CD4-positive, alpha-beta T cell (primary cell): Measurements from ENCODE around the gene UBXN2A. TPM values are rescaled to one million over a fixed set of nuclear protein-coding genes. Genes with fewer than 3 reads are reported as not detected.
A peak's percentile ranks its signal among the peaks of the same experiment; 100 is the strongest.

Experiments used
- ATAC-seq: fragments of 200-7000 bp; cut with Tn5 transposase; one replicate; pipeline ENCODE4 v1.10.0; 2022; ENCODE audit warnings: mild to moderate bottlenecking; ENCODE audit not compliant: poor library complexity
- CTCF ChIA-PET: fragments of 350-600 bp; sonication (Branson Sonifier 250); formaldehyde crosslinking; loops from one replicate; lab custom pipeline; 2021; ENCODE audit warnings: antibody characterized with exemption, inconsistent platforms; lab: Charles Lee
- POLR2A ChIA-PET: fragments of 350-600 bp; sonication (Branson Sonifier 250); formaldehyde crosslinking; loops from one replicate; lab custom pipeline; 2021; ENCODE audit warnings: antibody characterized with exemption, inconsistent platforms; lab: Charles Lee
- DNase-seq, 14 experiments: peaks; one replicate each; pipeline ENCODE4 v3.0.0-alpha.2; 2013 to 2020; ENCODE audit warnings: mixed read lengths in 2 of 14
- H3K27ac ChIP-seq, 2 donors: one replicate each; pipeline versions ENCODE4 v1.5.1 to v1.7.0; 2013; ENCODE audit warnings: low read length in 2 of 2, low read depth in 1 of 2, mild to moderate bottlenecking in 1 of 2
- H3K27me3 ChIP-seq, 2 experiments: 1 replicate in 1 of 2; 2 replicates in 1 of 2; pipeline versions ENCODE4 v1.6.1 to v1.7.0; 2013; ENCODE audit warnings: low read length in 2 of 2, control low read depth in 1 of 2, mild to moderate bottlenecking in 1 of 2, moderate library complexity in 1 of 2; ENCODE audit not compliant: insufficient read depth in 2 of 2, control insufficient read depth in 1 of 2
- H3K36me3 ChIP-seq: one replicate; pipeline ENCODE4 v1.6.1; 2013; ENCODE audit warnings: low read length, control low read depth; ENCODE audit not compliant: insufficient read depth
- H3K4me1 ChIP-seq: one replicate; pipeline ENCODE4 v1.6.1; 2013; ENCODE audit warnings: low read length, control low read depth; ENCODE audit not compliant: insufficient read depth
- H3K4me3 ChIP-seq: one replicate; pipeline ENCODE4 v1.5.1; 2013; ENCODE audit warnings: mild to moderate bottlenecking, low read length, moderate library complexity
- H3K9me3 ChIP-seq, 2 experiments: 1 replicate in 1 of 2; 2 replicates in 1 of 2; pipeline versions ENCODE4 v1.6.1 to v1.7.0; 2013; ENCODE audit warnings: low read length in 2 of 2, mild to moderate bottlenecking in 2 of 2, control low read depth in 1 of 2, moderate library complexity in 1 of 2; ENCODE audit not compliant: control insufficient read depth in 1 of 2, insufficient read depth in 1 of 2
- H3K27ac Mint-ChIP-seq: one replicate; pipeline ENCODE4 v1.8.0; 2020; ENCODE audit warnings: mixed read lengths
- H3K27me3 Mint-ChIP-seq: one replicate; pipeline ENCODE4 v1.8.0; 2021; ENCODE audit warnings: mixed read lengths
- H3K36me3 Mint-ChIP-seq: one replicate; pipeline ENCODE4 v1.8.0; 2021; ENCODE audit warnings: low read depth, mixed read lengths
- H3K4me1 Mint-ChIP-seq: one replicate; pipeline ENCODE4 v1.8.0; 2021; ENCODE audit warnings: low read depth, mixed read lengths
- H3K4me3 Mint-ChIP-seq: one replicate; pipeline ENCODE4 v1.8.0; 2020; ENCODE audit warnings: mild to moderate bottlenecking, mixed read lengths
- H3K9me3 Mint-ChIP-seq: one replicate; pipeline ENCODE4 v1.8.0; 2020; ENCODE audit warnings: mixed read lengths
- CTCF ChIP-seq: fragments of 200-600 bp; IDR thresholded peaks from one replicate; pipeline ENCODE4 v1.8.0; 2022; ENCODE audit warnings: antibody characterized with exemption, mild to moderate bottlenecking
- intact Hi-C, 2 experiments: fragments of 100-400 bp; cut with DNase I in 1 of 2; cut with micrococcal nuclease in 1 of 2; formaldehyde crosslinking; loops; one replicate each; pipeline versions ENCODE4 v1.15.1 to v1.9.0; 2023 to 2025; cut with DNase I, micrococcal nuclease
- total RNA-seq, 174 experiments: library from RNA in 2 of 174; stranded (reverse) in 2 of 174; gene quantifications; one replicate each; pipeline ENCODE4 v1.2.3 and lab custom pipeline; 2021 to 2026

Gene UBXN2A
- total RNA-seq, 2 experiments from 2014 or later = 12.9 to 16.7 TPM

- Mint-ChIP-seq H3K27ac (no peak within 1 kb of the TSS), H3K9me3 (no peaks in the 10 kb centered on the region), H3K4me3 (peak within 1 kb of the TSS; percentile 80), H3K27me3 (peaks cover 13% of the 10 kb centered on the region), H3K36me3 (peaks cover 5% of the 10 kb centered on the region), H3K4me1 (peaks cover 29% of the 10 kb centered on the region)
- no peaks in the 10 kb centered on the region for H3K36me3 ChIP-seq
- no peaks in the 10 kb centered on the region for H3K9me3 ChIP-seq
- no peak for TF ChIP-seq CTCF
- peaks cover 30% of the 10 kb centered on the region for H3K4me1 ChIP-seq
- DNase-seq = peak in 10 of 14 experiments; percentile 9 to 72 (median 41)
- peak within 1 kb of the TSS; percentile 59 for H3K4me3 ChIP-seq
- H3K27me3 ChIP-seq = peaks cover 10 to 26% of the 10 kb centered on the region in 2 experiments
- intact Hi-C loops = loop anchor here in 1 of 2 experiments (5.0 kb wide), 2 partner anchors 107 to 122 kb away; partner anchors contain the start of genes ATAD2B and UBXN2A
- ChIA-PET CTCF (interaction anchor here (1.2 kb wide), 1 partner anchor 35 kb away, joined by 4 read pairs; the partner anchor contains the start of gene TP53I3), POLR2A (interaction anchor here (1.3 to 4.8 kb wide), 3 partner anchors 12 to 123 kb away, joined by 3 to 77 read pairs (median 11); partner anchors contain the start of genes ATAD2B and SF3B6)
- no peak within 1 kb of the TSS for H3K27ac ChIP-seq
- ATAC-seq = peak; percentile 5
Measured at GRCh38 chr2:24049485-24050021, 109.3 kb downstream of the UBXN2A start, which contains the start of gene FKBP1B. TSS of gene FKBP1B (plus strand) at chr2:24049741. CDS start at chr2:24049850, 109 bp downstream.

GRCh38 chr2:24050041-24050979, 110.0 kb downstream of the UBXN2A start:
- peak in 7 of 14 experiments; percentile 4 to 35 (median 14) for DNase-seq
- H3K9me3 Mint-ChIP-seq = no peaks in the 10 kb centered on the region
- peaks cover 13% of the 10 kb centered on the region for H3K27me3 Mint-ChIP-seq
- Histone ChIP-seq H3K36me3 (no peaks in the 10 kb centered on the region), H3K9me3 (no peaks in the 10 kb centered on the region), H3K4me1 (peaks cover 30% of the 10 kb centered on the region), H3K27ac (no peak overlapping the region), H3K4me3 (peak overlapping the region; percentile 59), H3K27me3 (peaks cover 10 to 26% of the 10 kb centered on the region in 2 experiments)
- peak overlapping the region; percentile 47 for H3K4me3 Mint-ChIP-seq
- no peak overlapping the region for H3K27ac Mint-ChIP-seq
- H3K4me1 Mint-ChIP-seq = peaks cover 24% of the 10 kb centered on the region
- intact Hi-C loops = no loop called here
- ChIA-PET POLR2A (interaction anchor here (0.7 to 4.8 kb wide), 4 partner anchors 13 to 1866 kb away, joined by 3 to 77 read pairs (median 7); partner anchors contain the start of genes ATAD2B and SF3B6), CTCF (interaction anchor here (1.2 kb wide), 1 partner anchor 34 kb away, joined by 4 read pairs; the partner anchor contains the start of gene TP53I3)
- peaks cover 5% of the 10 kb centered on the region for H3K36me3 Mint-ChIP-seq
- no peak for TF ChIP-seq CTCF
- no peak for ATAC-seq

GRCh38 chr2:24051833-24052232, 111.6 kb downstream of the UBXN2A start:
- Histone ChIP-seq H3K27ac (no peak overlapping the region), H3K9me3 (no peaks in the 10 kb centered on the region), H3K36me3 (no peaks in the 10 kb centered on the region), H3K27me3 (peaks cover 10 to 26% of the 10 kb centered on the region in 2 experiments), H3K4me3 (no peak overlapping the region), H3K4me1 (peaks cover 27% of the 10 kb centered on the region)
- ATAC-seq = no peak
- ChIA-PET CTCF (interaction anchor here (0.6 to 1.2 kb wide), 2 partner anchors 71 to 125 kb away, joined by 3 to 5 read pairs; partner anchors contain the start of gene ATAD2B), POLR2A (interaction anchor here (2.5 kb wide), 1 partner anchor 125 kb away, joined by 11 read pairs; the partner anchor contains the start of gene ATAD2B)
- H3K4me1 Mint-ChIP-seq = peaks cover 15% of the 10 kb centered on the region
- DNase-seq = no peak
- TF ChIP-seq CTCF = no peak
- peaks cover 13% of the 10 kb centered on the region for H3K27me3 Mint-ChIP-seq
- no peak overlapping the region for H3K27ac Mint-ChIP-seq
- intact Hi-C loops = no loop called here
- no peak overlapping the region for H3K4me3 Mint-ChIP-seq
- H3K9me3 Mint-ChIP-seq = no peaks in the 10 kb centered on the region
- peaks cover 5% of the 10 kb centered on the region for H3K36me3 Mint-ChIP-seq
